CD4-positive, alpha-beta T cell (primary cell): ENCODE results near the gene PLD4. TPM values are rescaled to one million over a fixed set of nuclear protein-coding genes. Genes with fewer than 3 reads are reported as not detected.

ENCODE experiments used
- ATAC-seq: fragments of 200-7000 bp; cut with Tn5 transposase; one replicate; pipeline ENCODE4 v1.10.0; 2022; ENCODE audit warnings: mild to moderate bottlenecking; ENCODE audit not compliant: poor library complexity
- CTCF ChIA-PET: fragments of 350-600 bp; sonication (Branson Sonifier 250); formaldehyde crosslinking; loops from one replicate; lab custom pipeline; 2021; ENCODE audit warnings: antibody characterized with exemption, inconsistent platforms; lab: Charles Lee
- POLR2A ChIA-PET: fragments of 350-600 bp; sonication (Branson Sonifier 250); formaldehyde crosslinking; loops from one replicate; lab custom pipeline; 2021; ENCODE audit warnings: antibody characterized with exemption, inconsistent platforms; lab: Charles Lee
- DNase-seq, 14 experiments: peaks; one replicate each; pipeline ENCODE4 v3.0.0-alpha.2; 2013 to 2020; ENCODE audit warnings: mixed read lengths in 2 of 14
- H3K27ac ChIP-seq, 2 donors: one replicate each; pipeline versions ENCODE4 v1.5.1 to v1.7.0; 2013; ENCODE audit warnings: low read length in 2 of 2, low read depth in 1 of 2, mild to moderate bottlenecking in 1 of 2
- H3K27me3 ChIP-seq, 2 experiments: 1 replicate in 1 of 2; 2 replicates in 1 of 2; pipeline versions ENCODE4 v1.6.1 to v1.7.0; 2013; ENCODE audit warnings: low read length in 2 of 2, control low read depth in 1 of 2, mild to moderate bottlenecking in 1 of 2, moderate library complexity in 1 of 2; ENCODE audit not compliant: insufficient read depth in 2 of 2, control insufficient read depth in 1 of 2
- H3K36me3 ChIP-seq: one replicate; pipeline ENCODE4 v1.6.1; 2013; ENCODE audit warnings: low read length, control low read depth; ENCODE audit not compliant: insufficient read depth
- H3K4me1 ChIP-seq: one replicate; pipeline ENCODE4 v1.6.1; 2013; ENCODE audit warnings: low read length, control low read depth; ENCODE audit not compliant: insufficient read depth
- H3K4me3 ChIP-seq: one replicate; pipeline ENCODE4 v1.5.1; 2013; ENCODE audit warnings: mild to moderate bottlenecking, low read length, moderate library complexity
- H3K9me3 ChIP-seq, 2 experiments: 1 replicate in 1 of 2; 2 replicates in 1 of 2; pipeline versions ENCODE4 v1.6.1 to v1.7.0; 2013; ENCODE audit warnings: low read length in 2 of 2, mild to moderate bottlenecking in 2 of 2, control low read depth in 1 of 2, moderate library complexity in 1 of 2; ENCODE audit not compliant: control insufficient read depth in 1 of 2, insufficient read depth in 1 of 2
- H3K27ac Mint-ChIP-seq: one replicate; pipeline ENCODE4 v1.8.0; 2020; ENCODE audit warnings: mixed read lengths
- H3K27me3 Mint-ChIP-seq: one replicate; pipeline ENCODE4 v1.8.0; 2021; ENCODE audit warnings: mixed read lengths
- H3K36me3 Mint-ChIP-seq: one replicate; pipeline ENCODE4 v1.8.0; 2021; ENCODE audit warnings: low read depth, mixed read lengths
- H3K4me1 Mint-ChIP-seq: one replicate; pipeline ENCODE4 v1.8.0; 2021; ENCODE audit warnings: low read depth, mixed read lengths
- H3K4me3 Mint-ChIP-seq: one replicate; pipeline ENCODE4 v1.8.0; 2020; ENCODE audit warnings: mild to moderate bottlenecking, mixed read lengths
- H3K9me3 Mint-ChIP-seq: one replicate; pipeline ENCODE4 v1.8.0; 2020; ENCODE audit warnings: mixed read lengths
- intact Hi-C, 2 experiments: fragments of 100-400 bp; cut with DNase I in 1 of 2; cut with micrococcal nuclease in 1 of 2; formaldehyde crosslinking; loops; one replicate each; pipeline versions ENCODE4 v1.15.1 to v1.9.0; 2023 to 2025; cut with DNase I, micrococcal nuclease
- total RNA-seq, 174 experiments: library from RNA in 2 of 174; stranded (reverse) in 2 of 174; gene quantifications; one replicate each; pipeline ENCODE4 v1.2.3 and lab custom pipeline; 2021 to 2026
- TF ChIP-seq, protein P1 (sequence below): fragments of 200-600 bp; IDR thresholded peaks from one replicate; pipeline ENCODE4 v1.8.0; 2022; ENCODE audit warnings: antibody characterized with exemption, mild to moderate bottlenecking

PLD4 gene
- total RNA-seq, 2 experiments from 2014 or later = 1.6 to 2.1 TPM

GRCh38 chr14:104966981-104967385 is 42.3 kb downstream of the PLD4 start:
- TF ChIP-seq, protein P1, sequence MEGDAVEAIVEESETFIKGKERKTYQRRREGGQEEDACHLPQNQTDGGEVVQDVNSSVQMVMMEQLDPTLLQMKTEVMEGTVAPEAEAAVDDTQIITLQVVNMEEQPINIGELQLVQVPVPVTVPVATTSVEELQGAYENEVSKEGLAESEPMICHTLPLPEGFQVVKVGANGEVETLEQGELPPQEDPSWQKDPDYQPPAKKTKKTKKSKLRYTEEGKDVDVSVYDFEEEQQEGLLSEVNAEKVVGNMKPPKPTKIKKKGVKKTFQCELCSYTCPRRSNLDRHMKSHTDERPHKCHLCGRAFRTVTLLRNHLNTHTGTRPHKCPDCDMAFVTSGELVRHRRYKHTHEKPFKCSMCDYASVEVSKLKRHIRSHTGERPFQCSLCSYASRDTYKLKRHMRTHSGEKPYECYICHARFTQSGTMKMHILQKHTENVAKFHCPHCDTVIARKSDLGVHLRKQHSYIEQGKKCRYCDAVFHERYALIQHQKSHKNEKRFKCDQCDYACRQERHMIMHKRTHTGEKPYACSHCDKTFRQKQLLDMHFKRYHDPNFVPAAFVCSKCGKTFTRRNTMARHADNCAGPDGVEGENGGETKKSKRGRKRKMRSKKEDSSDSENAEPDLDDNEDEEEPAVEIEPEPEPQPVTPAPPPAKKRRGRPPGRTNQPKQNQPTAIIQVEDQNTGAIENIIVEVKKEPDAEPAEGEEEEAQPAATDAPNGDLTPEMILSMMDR = no peak
- CTCF ChIA-PET = no interaction called here
- Histone ChIP-seq H3K4me3 (no peak overlapping the region), H3K4me1 (peaks cover 6% of the 10 kb centered on the region), H3K36me3 (no peaks in the 10 kb centered on the region), H3K9me3 (peaks cover 0 to 20% of the 10 kb centered on the region in 2 experiments), H3K27ac (no peak overlapping the region), H3K27me3 (peaks cover 15 to 33% of the 10 kb centered on the region in 2 experiments)
- intact Hi-C loops = no loop called here
- Mint-ChIP-seq H3K4me1 (no peaks in the 10 kb centered on the region), H3K27me3 (peaks cover 10% of the 10 kb centered on the region), H3K9me3 (no peaks in the 10 kb centered on the region), H3K4me3 (no peak overlapping the region), H3K27ac (no peak overlapping the region), H3K36me3 (no peaks in the 10 kb centered on the region)
- POLR2A ChIA-PET = no interaction called here
- ATAC-seq (no peak), DNase-seq (no peak)

GRCh38 chr14:104967386-104968152 is 42.9 kb downstream of the PLD4 start:
- Mint-ChIP-seq H3K4me3 (no peak overlapping the region), H3K36me3 (no peaks in the 10 kb centered on the region), H3K27me3 (peaks cover 10% of the 10 kb centered on the region), H3K27ac (no peak overlapping the region), H3K9me3 (no peaks in the 10 kb centered on the region), H3K4me1 (no peaks in the 10 kb centered on the region)
- intact Hi-C loops = no loop called here
- no peak for ATAC-seq
- peaks cover 15 to 33% of the 10 kb centered on the region in 2 experiments for H3K27me3 ChIP-seq
- H3K4me3 ChIP-seq = no peak overlapping the region
- H3K36me3 ChIP-seq = no peaks in the 10 kb centered on the region
- CTCF ChIA-PET = no interaction called here
- peak in 2 of 14 experiments; percentile 1 to 16 for DNase-seq
- H3K4me1 ChIP-seq = peaks cover 6% of the 10 kb centered on the region
- H3K27ac ChIP-seq = no peak overlapping the region
- TF ChIP-seq, protein P1 = no peak
- peaks cover 0 to 20% of the 10 kb centered on the region in 2 experiments for H3K9me3 ChIP-seq
- POLR2A ChIA-PET = no interaction called here

DNA sequence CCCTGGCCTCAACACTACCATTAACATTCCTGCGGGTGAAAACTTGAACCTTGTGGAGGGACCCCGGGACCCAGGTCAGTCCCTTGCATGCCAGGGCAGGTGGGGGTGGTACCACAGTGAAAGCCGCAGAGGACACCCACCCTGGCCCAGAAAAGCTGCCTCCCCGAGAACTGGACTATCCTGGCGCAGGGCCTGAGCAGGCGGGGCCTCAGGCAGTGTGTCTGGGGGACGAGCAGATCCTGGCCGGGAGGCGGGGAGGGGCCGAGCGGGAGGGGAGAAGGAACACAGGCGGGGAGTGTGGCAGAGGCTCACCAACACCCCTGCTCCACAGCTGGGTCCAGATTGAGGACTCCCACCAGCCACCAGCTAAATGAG is 43.5 kb downstream of the PLD4 start:
- H3K4me1 ChIP-seq = peaks cover 6% of the 10 kb centered on the region
- no peak overlapping the region for H3K27ac Mint-ChIP-seq

More for the DNA sequence above, 43.5 kb downstream of the PLD4 start:
- peaks cover 10% of the 10 kb centered on the region for H3K27me3 Mint-ChIP-seq
- ChIA-PET CTCF (no interaction called here), POLR2A (no interaction called here)
- H3K9me3 ChIP-seq = peaks cover 0 to 20% of the 10 kb centered on the region in 2 experiments
- ATAC-seq (no peak), DNase-seq (peak in 1 of 14 experiments; percentile 10)
- H3K4me1 Mint-ChIP-seq = no peaks in the 10 kb centered on the region
- peaks cover 15 to 35% of the 10 kb centered on the region in 2 experiments for H3K27me3 ChIP-seq
- intact Hi-C loops = no loop called here
- no peaks in the 10 kb centered on the region for H3K36me3 ChIP-seq
- H3K4me3 ChIP-seq = no peak overlapping the region
- H3K36me3 Mint-ChIP-seq = no peaks in the 10 kb centered on the region
- no peak overlapping the region for H3K4me3 Mint-ChIP-seq
- no peak overlapping the region for H3K27ac ChIP-seq
- TF ChIP-seq, protein P1 = no peak
- no peaks in the 10 kb centered on the region for H3K9me3 Mint-ChIP-seq
